H1 (cell line): ENCODE measurements around the gene MTX1. TPM values are rescaled to one million over a fixed set of nuclear protein-coding genes. Genes with fewer than 3 reads are reported as not detected.

ENCODE experiments used
- ATF2 ChIP-seq: IDR thresholded peaks from 2 replicates; pipeline ENCODE4 v1.6.1; 2012; ENCODE audit warnings: low read length, inconsistent platforms
- POU5F1 ChIP-seq: IDR thresholded peaks from 2 replicates; pipeline ENCODE4 v1.6.1; 2011; ENCODE audit warnings: low read depth, mild to moderate bottlenecking, low read length, moderate library complexity
- RNF2 ChIP-seq: fragments of 200-900, 300-1000 bp; sonication (generic); IDR thresholded peaks from 2 replicates; pipeline ENCODE4 v1.7.1; 2016; ENCODE audit warnings: borderline replicate concordance, low read depth, mild to moderate bottlenecking, antibody characterized with exemption, low read length; ENCODE audit not compliant: poor library complexity, severe bottlenecking; ENCODE audit errors: missing control alignments
- TAF1 ChIP-seq: IDR thresholded peaks from 2 replicates; pipeline ENCODE4 v1.6.1; 2011; ENCODE audit warnings: mild to moderate bottlenecking, low read depth, low read length
- polyA plus RNA-seq, 7 experiments: library from polyadenylated mRNA; depleted of rRNA in 3 of 7; stranded (reverse) in 5 of 7; unstranded in 2 of 7; fragments of >200 nt in 5 of 7; fragments of 200-250 nt in 2 of 7; gene quantifications; 1 replicate in 5 of 7; 2 replicates in 1 of 7; 4 replicates in 1 of 7; pipeline versions ENCODE4 v1.2.1 to v1.2.3, GENCODE V29; 2011 to 2013; ENCODE audit warnings: missing spikeins in 2 of 7, mixed read lengths in 2 of 7
- total RNA-seq: library from RNA; stranded (reverse); fragmentation: NEBNext Ultra II Directional; extraction: Animal tissue kit (Norgen Biotek cat#: 25700); gene quantifications from 2 replicates; pipeline ENCODE4 v1.2.1, GENCODE V29; 2021

The MTX1 gene
- total and polyA plus RNA-seq, 2 of the 8 experiments (the other 6 are each of a cell fraction or from before 2014, with no cell fraction given), result 47.9 to 131 TPM

- TF ChIP-seq ATF2 (no peak), RNF2 (no peak), TAF1 (no peak), POU5F1 (no peak)
Observed at GRCh38 chr1:155199792-155200191, 8.7 kb upstream of the MTX1 start (continued).
